ENCODE measurements around the gene TNPO2. TPM values are rescaled to one million over a fixed set of nuclear protein-coding genes. Genes with fewer than 3 reads are reported as not detected.

The TNPO2 gene
- total and polyA plus RNA-seq, 4 donors: 29.5 to 63.0 (median 43.1) TPM

DNA sequence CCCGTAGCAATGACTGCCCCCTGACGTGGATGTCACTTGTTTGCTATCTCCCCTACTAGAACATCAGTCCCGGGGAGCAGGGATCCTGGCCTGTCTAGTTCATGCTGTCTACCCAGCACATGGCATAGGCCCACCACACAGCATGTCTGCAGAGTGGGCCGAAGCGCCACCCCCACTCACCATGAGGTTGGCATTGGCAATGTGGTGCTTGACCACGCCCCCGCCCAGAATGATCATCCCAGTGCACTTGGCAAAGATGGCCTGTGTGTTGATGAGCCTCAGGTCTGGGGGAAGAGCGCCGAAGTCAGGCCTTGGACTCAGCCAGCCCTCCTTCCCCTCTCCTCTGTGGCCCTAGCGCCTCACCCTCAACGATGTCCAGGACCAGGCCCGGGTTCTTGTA is 46.8 kb downstream of the TNPO2 start:
- no peaks in the 10 kb centered on the region for H3K27me3 ChIP-seq (ENCODE audit: control insufficient read depth in 3 of 3, insufficient read depth in 3 of 3, low read length in 2 of 3)
- ATAC-seq (ENCODE audit: insufficient read depth, low FRiP score): no peak

GRCh38 chr19:12676384-12676792 is 47.3 kb downstream of the TNPO2 start:
- Histone ChIP-seq H3K27me3 (ENCODE audit: control insufficient read depth in 3 of 3, insufficient read depth in 3 of 3, low read length in 2 of 3) (no peaks in the 10 kb centered on the region), H3K27ac (ENCODE audit: low read depth in 1 of 2, low read length in 1 of 2) (no peak overlapping the region), H3K36me3 (ENCODE audit: control insufficient read depth in 4 of 4, insufficient read depth in 4 of 4, low read length in 4 of 4) (peaks cover 12 to 53% (median 41%) of the 10 kb centered on the region in 4 donors), H3K4me3 (no peak overlapping the region), H3K9ac (ENCODE audit: insufficient read depth in 1 of 2, low read length in 2 of 2) (no peak overlapping the region), H3K9me3 (ENCODE audit: control insufficient read depth in 4 of 4, insufficient read depth in 3 of 4, low read length in 3 of 4) (no peaks in the 10 kb centered on the region), H3K4me1 (ENCODE audit: control insufficient read depth in 5 of 5, insufficient read depth in 5 of 5, low read length in 5 of 5) (peaks cover 0 to 3% (median 0%) of the 10 kb centered on the region in 5 donors)
- ATAC-seq (ENCODE audit: insufficient read depth, low FRiP score): peak; percentile 58
- TF ChIP-seq, protein P1, sequence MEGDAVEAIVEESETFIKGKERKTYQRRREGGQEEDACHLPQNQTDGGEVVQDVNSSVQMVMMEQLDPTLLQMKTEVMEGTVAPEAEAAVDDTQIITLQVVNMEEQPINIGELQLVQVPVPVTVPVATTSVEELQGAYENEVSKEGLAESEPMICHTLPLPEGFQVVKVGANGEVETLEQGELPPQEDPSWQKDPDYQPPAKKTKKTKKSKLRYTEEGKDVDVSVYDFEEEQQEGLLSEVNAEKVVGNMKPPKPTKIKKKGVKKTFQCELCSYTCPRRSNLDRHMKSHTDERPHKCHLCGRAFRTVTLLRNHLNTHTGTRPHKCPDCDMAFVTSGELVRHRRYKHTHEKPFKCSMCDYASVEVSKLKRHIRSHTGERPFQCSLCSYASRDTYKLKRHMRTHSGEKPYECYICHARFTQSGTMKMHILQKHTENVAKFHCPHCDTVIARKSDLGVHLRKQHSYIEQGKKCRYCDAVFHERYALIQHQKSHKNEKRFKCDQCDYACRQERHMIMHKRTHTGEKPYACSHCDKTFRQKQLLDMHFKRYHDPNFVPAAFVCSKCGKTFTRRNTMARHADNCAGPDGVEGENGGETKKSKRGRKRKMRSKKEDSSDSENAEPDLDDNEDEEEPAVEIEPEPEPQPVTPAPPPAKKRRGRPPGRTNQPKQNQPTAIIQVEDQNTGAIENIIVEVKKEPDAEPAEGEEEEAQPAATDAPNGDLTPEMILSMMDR (IDR thresholded peaks at IDR 0.05; ENCODE audit: control extremely low read depth, extremely low read depth): peak; percentile 15
- WGBS, 2 donors: 31 to 36% methylated on average over 4 of the region's 4 CpGs
- DNase-seq: peak; percentile 73 to 83 (median 75)

More for the DNA sequence above, 46.8 kb downstream of the TNPO2 start:
- peaks cover 12 to 53% (median 40%) of the 10 kb centered on the region in 4 donors for H3K36me3 ChIP-seq (ENCODE audit: control insufficient read depth in 4 of 4, insufficient read depth in 4 of 4, low read length in 4 of 4)
- WGBS, 2 donors: 95 to 97% methylated on average over 12 of the region's 12 CpGs
- no peak overlapping the region for H3K4me3 ChIP-seq
- no peak overlapping the region for H3K27ac ChIP-seq (ENCODE audit: low read depth in 1 of 2, low read length in 1 of 2)
- H3K9me3 ChIP-seq (ENCODE audit: control insufficient read depth in 4 of 4, insufficient read depth in 3 of 4, low read length in 3 of 4): no peaks in the 10 kb centered on the region
- TF ChIP-seq, protein P1 (IDR thresholded peaks at IDR 0.05; ENCODE audit: control extremely low read depth, extremely low read depth): no peak
- H3K4me1 ChIP-seq (ENCODE audit: control insufficient read depth in 5 of 5, insufficient read depth in 5 of 5, low read length in 5 of 5): peaks cover 0 to 3% (median 0%) of the 10 kb centered on the region in 5 donors
- no peak overlapping the region for H3K9ac ChIP-seq (ENCODE audit: insufficient read depth in 1 of 2, low read length in 2 of 2)
- no peak for DNase-seq

DNA sequence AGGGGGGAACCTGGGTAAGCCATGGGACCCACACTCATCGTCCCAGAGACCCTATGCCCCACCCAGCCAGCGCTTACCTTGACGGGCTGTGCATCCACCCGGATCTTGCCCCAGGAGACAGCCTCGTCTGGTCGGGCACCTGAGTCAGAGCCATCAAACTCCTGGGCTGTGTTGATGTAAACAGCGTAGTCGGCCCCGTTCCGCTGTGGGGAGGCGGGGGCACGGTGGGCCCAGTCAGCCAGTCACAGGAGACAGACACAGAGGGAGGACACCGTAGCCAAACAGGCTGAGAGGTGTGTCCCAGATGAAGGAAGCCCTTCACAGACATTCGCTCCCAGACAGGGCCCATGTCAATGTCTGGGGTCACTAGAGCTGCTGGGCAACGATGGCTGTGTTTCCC is 47.8 kb downstream of the TNPO2 start:
- no peak for ATAC-seq (ENCODE audit: insufficient read depth, low FRiP score)
- TF ChIP-seq, protein P1 (IDR thresholded peaks at IDR 0.05; ENCODE audit: control extremely low read depth, extremely low read depth): no peak
- H3K27ac ChIP-seq (ENCODE audit: low read depth in 1 of 2, low read length in 1 of 2): no peak overlapping the region
- peaks cover 12 to 53% (median 41%) of the 10 kb centered on the region in 4 donors for H3K36me3 ChIP-seq (ENCODE audit: control insufficient read depth in 4 of 4, insufficient read depth in 4 of 4, low read length in 4 of 4)
- no peaks in the 10 kb centered on the region for H3K9me3 ChIP-seq (ENCODE audit: control insufficient read depth in 4 of 4, insufficient read depth in 3 of 4, low read length in 3 of 4)
- DNase-seq: no peak
- H3K27me3 ChIP-seq (ENCODE audit: control insufficient read depth in 3 of 3, insufficient read depth in 3 of 3, low read length in 2 of 3): no peaks in the 10 kb centered on the region
- no peak overlapping the region for H3K9ac ChIP-seq (ENCODE audit: insufficient read depth in 1 of 2, low read length in 2 of 2)
- 93 to 95% methylated on average over 15 of the region's 15 CpGs for WGBS, 2 donors
- H3K4me3 ChIP-seq: no peak overlapping the region
- peaks cover 0 to 2% (median 0%) of the 10 kb centered on the region in 5 donors for H3K4me1 ChIP-seq (ENCODE audit: control insufficient read depth in 5 of 5, insufficient read depth in 5 of 5, low read length in 5 of 5)

- Histone ChIP-seq H3K27ac (ENCODE audit: low read depth in 1 of 2, low read length in 1 of 2) (no peak overlapping the region), H3K27me3 (ENCODE audit: control insufficient read depth in 3 of 3, insufficient read depth in 3 of 3, low read length in 2 of 3) (no peaks in the 10 kb centered on the region), H3K4me1 (ENCODE audit: control insufficient read depth in 5 of 5, insufficient read depth in 5 of 5, low read length in 5 of 5) (peaks cover 0 to 4% (median under 1%) of the 10 kb centered on the region in 5 donors), H3K9me3 (ENCODE audit: control insufficient read depth in 4 of 4, insufficient read depth in 3 of 4, low read length in 3 of 4) (no peaks in the 10 kb centered on the region), H3K36me3 (ENCODE audit: control insufficient read depth in 4 of 4, insufficient read depth in 4 of 4, low read length in 4 of 4) (peaks cover 12 to 53% (median 42%) of the 10 kb centered on the region in 4 donors), H3K4me3 (no peak overlapping the region), H3K9ac (ENCODE audit: insufficient read depth in 1 of 2, low read length in 2 of 2) (no peak overlapping the region)
- ATAC-seq (ENCODE audit: insufficient read depth, low FRiP score) (no peak), DNase-seq (no peak)
- TF ChIP-seq, protein P1 (IDR thresholded peaks at IDR 0.05; ENCODE audit: control extremely low read depth, extremely low read depth): no peak
- 92 to 98% methylated on average over 10 of the region's 10 CpGs for WGBS, 2 donors
Observed at GRCh38 chr19:12675399-12675798, 48.3 kb downstream of the TNPO2 start.

Data from lung (tissue), 12 donors.